Measurements from ENCODE around the gene RNF44.

Gene RNF44

DNA sequence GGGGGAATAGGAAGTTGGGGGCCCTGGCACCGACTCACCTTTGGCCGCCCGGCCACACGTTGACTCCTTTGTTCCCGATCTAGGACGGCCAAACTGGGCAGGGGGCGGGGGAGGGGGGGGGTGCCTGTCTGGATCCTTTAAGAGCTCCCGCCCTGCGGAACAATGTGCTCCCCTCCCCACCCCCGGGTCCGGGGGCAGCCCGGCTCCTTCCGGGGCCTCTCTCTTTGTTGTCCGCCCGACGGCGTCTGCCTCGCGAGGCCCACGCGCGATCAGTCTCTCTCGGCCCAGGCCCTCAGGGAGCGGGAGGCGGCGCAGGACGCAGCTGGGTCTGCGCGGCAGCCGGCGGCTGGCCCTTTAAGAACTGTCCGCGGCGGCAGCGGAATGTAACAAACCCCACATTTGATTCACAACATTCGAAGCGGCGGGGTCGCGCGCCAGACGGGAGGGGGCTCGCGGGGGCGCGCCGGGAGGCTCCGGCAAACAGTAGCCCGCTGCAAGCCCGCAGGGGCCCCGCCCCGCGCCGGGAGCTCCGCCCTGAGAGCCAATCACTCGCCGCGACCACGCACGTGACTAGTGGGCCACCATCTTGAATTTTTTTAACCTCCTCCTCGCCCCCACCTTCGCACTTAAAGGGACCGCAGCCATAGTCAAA lies at the start of gene RNF44:
RNF44 (minus strand) TSS at position 501 of the 652 bp plus-strand sequence. CDS start 4,930 bp downstream, outside the sequence.
- peak; percentile 98 for DNase-seq (ENCODE audit: low read depth)

GRCh38 chr5:176583076-176583475 lies 45.9 kb upstream of the RNF44 start:
- no peak for DNase-seq (ENCODE audit: low read depth)

DNA sequence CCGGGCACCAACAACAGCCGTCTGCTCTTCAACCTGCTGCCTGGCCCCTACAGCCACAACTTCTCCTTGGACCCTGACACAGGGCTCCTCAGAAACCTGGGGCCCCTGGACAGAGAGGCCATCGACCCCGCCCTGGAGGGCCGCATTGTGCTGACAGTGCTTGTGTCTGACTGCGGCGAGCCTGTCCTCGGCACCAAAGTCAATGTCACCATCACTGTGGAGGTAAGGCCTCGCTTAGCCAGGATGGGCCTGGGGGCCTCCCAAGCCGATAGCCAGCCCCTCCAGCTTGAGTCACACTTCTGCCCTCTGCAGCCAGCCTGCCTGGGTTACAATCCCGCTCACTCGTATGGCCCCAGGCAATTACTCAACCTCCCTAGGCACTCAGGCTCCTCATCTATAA lies 44.2 kb upstream of the RNF44 start:
- no peak for DNase-seq (ENCODE audit: low read depth)

DNA sequence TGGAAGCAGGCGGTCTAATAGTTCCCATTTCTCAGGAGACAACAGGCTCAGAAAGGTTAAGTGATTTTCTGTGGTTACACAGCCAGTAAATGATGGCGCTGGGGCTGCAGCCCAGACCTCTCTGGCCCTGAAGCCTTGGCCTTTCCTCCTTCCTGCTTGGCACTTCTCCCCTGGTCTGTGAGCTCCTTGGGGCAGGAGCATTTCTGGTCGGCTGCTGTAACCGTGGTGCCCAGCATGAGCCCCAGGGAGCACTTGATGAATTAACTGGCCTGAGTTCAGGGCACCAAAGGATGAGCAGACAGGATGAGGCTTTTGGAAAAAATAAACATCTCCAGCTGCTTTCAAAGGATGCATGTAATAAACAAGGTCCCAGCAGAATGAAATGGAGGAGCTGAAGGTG lies 42.1 kb upstream of the RNF44 start:
- DNase-seq (ENCODE audit: low read depth): no peak

GRCh38 chr5:176578391-176578808 lies 41.2 kb upstream of the RNF44 start:
- peak; percentile 21 for DNase-seq (ENCODE audit: low read depth)

- no peak for DNase-seq (ENCODE audit: low read depth)
These were observed 40.3 kb upstream of the RNF44 start for GRCh38 chr5:176577312-176578176.

DNA sequence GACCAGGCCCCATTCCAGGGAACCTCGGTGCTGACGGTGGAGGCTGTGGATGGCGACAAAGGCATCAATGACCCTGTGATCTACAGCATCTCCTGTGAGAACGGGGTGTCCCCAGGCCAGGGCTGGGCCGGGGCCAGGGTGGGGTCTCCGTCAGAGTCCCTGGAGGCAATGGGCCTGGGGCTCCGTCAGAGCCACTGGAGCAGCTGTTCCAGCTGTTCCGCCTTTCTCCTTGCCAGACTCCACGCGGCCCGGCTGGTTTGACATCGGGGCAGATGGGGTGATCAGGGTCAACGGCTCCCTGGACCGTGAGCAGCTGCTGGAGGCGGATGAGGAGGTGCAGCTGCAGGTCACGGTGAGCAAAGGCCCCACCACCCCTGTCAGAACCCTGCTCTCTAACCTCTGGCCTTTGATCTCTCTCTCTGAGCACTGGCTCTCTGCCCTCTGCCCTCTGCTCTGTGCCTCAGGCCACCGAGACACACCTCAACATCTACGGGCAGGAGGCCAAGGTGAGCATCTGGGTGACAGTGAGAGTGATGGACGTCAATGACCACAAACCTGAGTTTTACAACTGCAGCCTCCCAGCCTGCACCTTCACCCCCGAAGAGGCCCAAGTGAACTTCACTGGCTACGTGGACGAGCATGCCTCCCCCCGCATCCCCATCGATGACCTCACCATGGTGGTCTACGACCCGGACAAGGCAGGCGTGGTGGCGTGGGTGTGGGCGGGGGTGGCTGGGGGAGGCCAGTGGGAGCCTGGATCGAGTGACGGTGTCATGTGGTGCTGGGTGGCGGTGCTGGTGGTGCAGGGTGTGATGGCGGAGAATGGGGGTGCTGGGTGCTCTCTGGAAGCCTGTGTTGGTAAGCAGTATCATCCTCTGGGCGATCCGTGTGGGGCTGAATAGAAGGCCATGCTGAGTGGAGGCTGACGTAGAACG lies 38.6 kb upstream of the RNF44 start:
- DNase-seq (ENCODE audit: low read depth): no peak

DNA sequence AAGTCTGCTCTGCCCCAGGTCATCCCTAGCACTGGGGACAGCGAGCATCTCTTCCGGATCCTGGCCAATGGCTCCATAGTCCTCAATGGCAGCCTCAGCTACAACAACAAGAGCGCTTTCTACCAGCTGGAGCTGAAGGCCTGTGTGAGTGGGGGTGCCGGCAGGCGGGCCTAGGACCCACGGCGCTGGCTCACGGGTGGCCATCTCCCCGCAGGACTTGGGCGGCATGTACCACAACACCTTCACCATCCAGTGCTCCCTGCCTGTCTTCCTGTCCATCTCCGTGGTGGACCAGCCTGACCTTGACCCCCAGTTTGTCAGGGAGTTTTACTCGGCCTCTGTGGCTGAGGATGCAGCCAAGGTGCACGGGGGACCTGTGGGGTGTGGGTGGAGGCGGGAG lies 37.9 kb upstream of the RNF44 start:
- no peak for DNase-seq (ENCODE audit: low read depth)

GRCh38 chr5:176574297-176574591 lies 37.0 kb upstream of the RNF44 start:
- no peak for DNase-seq (ENCODE audit: low read depth)

GRCh38 chr5:176573564-176574296 lies 36.5 kb upstream of the RNF44 start:
- DNase-seq (ENCODE audit: low read depth): peak; percentile 68

DNA sequence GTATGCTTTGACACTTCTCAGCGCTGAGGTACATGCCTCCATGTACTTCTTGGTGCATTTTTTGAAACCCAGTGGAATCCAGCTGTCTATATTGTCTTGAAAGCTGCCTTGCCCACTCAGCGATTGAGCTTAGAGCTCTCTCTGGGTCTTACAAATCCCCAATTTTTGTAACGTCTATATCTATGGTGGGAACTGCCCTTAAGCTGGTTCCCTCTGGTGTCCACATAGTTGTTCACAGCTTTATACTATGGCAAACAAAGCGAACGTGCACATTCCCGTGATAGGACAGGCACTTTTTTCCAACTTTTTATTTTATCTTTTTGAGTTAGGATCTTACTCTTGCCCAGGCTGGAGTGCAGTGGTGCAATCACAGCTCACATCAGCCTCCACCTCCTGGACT lies 32.8 kb upstream of the RNF44 start:
- DNase-seq (ENCODE audit: low read depth): no peak

GRCh38 chr5:176568657-176569056 lies 31.5 kb upstream of the RNF44 start:
- no peak for DNase-seq (ENCODE audit: low read depth)

- DNase-seq (ENCODE audit: low read depth): no peak
These were observed 28.6 kb upstream of the RNF44 start for GRCh38 chr5:176565760-176566288.

DNA sequence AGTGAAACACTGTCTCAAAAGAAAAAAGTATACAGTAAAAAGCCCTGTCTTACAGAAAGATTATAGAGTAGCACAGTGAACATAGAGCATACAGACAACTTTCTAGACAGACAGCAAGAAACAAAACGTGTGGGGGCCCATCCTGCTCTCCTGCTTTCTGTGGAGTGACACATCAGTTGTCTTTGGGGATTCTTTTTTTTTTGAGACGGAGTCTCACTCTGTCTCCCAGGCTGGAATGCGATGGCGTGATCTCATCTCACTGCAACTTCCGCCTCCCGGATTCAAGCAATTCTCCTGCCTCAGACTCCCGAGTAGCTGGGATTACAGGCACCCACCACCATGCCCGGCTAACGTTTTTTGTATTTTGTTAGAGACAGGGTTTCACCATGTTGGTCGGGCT lies 26.8 kb upstream of the RNF44 start:
- no peak for DNase-seq (ENCODE audit: low read depth)

- DNase-seq (ENCODE audit: low read depth): no peak
These were observed 25.0 kb upstream of the RNF44 start for GRCh38 chr5:176562189-176562588.

- DNase-seq (ENCODE audit: low read depth): no peak
These were observed 24.1 kb upstream of the RNF44 start for GRCh38 chr5:176561259-176561658.

- DNase-seq (ENCODE audit: low read depth): peak; percentile 21
These were observed 23.2 kb upstream of the RNF44 start for GRCh38 chr5:176560364-176560763.

DNA sequence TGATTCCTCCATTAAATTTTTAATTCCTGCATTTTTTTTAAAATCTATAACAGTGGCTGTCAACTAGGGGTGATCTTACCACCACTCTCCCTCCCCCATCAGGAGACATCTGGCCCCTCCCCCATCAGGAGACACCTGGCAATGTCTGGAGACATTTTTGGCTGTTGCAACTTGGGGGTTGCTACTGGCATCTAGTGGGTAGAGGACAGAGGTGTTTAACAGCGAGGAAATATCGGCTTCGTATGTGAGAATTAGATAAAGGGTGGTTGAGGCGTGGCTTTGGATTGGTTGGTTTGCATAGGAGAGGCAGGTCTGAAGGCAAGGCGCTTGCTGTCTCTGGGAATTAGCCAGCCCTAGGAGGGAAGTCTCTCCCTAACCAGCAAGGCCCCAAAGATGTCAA lies 22.5 kb upstream of the RNF44 start:
- no peak for DNase-seq (ENCODE audit: low read depth)

DNA sequence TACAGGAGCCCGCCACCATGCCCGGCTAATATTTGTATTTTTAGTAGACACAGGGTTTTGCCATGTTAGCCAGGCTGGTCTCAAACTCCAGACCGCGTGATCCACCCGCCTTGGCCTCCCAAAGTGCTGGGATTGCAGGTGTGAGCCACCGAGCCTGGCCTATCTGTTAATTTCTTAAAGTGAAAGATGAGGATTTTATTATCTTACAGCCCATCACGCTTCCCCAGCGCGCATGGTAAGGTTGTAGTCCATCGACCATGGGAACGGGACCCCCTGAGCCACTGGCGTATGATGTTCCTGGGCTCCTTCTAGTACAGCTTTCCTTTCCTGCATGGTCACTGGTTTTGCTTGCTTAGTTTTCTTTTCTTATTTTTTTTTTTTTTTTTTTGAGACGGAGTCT lies 20.6 kb upstream of the RNF44 start:
- no peak for DNase-seq (ENCODE audit: low read depth)

- DNase-seq (ENCODE audit: low read depth): no peak
These were observed 16.3 kb upstream of the RNF44 start for GRCh38 chr5:176553260-176554085.
